ENCODE measurements around the gene LGMN. TPM values are rescaled to one million over a fixed set of nuclear protein-coding genes. Genes with fewer than 3 reads are reported as not detected.

LGMN gene
- total and polyA plus RNA-seq, 2 experiments from 2014 or later, result 130 to 169 TPM

- Histone ChIP-seq H3K9me2 (replicated peaks; ENCODE audit: insufficient read depth) (no peaks in the 10 kb centered on the region), H3K36me3 (replicated peaks; ENCODE audit: insufficient read depth, low read depth) (no peaks in the 10 kb centered on the region), H2AFZ (no peak overlapping the region), H3K79me2 (no peaks in the 10 kb centered on the region), H3K4me2 (no peak overlapping the region), H3K4me3 (no peak overlapping the region), H3K27me3 (no peaks in the 10 kb centered on the region), H3K4me1 (ENCODE audit: insufficient read depth) (no peaks in the 10 kb centered on the region), H3K27ac (no peak overlapping the region), H4K20me1 (ENCODE audit: insufficient read depth, poor library complexity, severe bottlenecking) (no peaks in the 10 kb centered on the region), H3K9me3 (ENCODE audit: low read depth) (no peaks in the 10 kb centered on the region)
- WGBS (ENCODE audit: low lambda C conversion rate, missing lambda C conversion rate), result 100% methylated on average over 1 of the region's 1 CpG
- no peak for TF ChIP-seq EZH2 (IDR thresholded peaks at IDR 0.05; ENCODE audit: borderline replicate concordance)
- TF ChIP-seq, protein P1, sequence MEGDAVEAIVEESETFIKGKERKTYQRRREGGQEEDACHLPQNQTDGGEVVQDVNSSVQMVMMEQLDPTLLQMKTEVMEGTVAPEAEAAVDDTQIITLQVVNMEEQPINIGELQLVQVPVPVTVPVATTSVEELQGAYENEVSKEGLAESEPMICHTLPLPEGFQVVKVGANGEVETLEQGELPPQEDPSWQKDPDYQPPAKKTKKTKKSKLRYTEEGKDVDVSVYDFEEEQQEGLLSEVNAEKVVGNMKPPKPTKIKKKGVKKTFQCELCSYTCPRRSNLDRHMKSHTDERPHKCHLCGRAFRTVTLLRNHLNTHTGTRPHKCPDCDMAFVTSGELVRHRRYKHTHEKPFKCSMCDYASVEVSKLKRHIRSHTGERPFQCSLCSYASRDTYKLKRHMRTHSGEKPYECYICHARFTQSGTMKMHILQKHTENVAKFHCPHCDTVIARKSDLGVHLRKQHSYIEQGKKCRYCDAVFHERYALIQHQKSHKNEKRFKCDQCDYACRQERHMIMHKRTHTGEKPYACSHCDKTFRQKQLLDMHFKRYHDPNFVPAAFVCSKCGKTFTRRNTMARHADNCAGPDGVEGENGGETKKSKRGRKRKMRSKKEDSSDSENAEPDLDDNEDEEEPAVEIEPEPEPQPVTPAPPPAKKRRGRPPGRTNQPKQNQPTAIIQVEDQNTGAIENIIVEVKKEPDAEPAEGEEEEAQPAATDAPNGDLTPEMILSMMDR (IDR thresholded peaks at IDR 0.05; ENCODE audit: poor library complexity), result no peak
- no peak for TF ChIP-seq EZH2phosphoT487 (IDR thresholded peaks at IDR 0.05; ENCODE audit: low read depth, severe bottlenecking, unreplicated experiment)
- no peak for DNase-seq (ENCODE audit: low spot score)
Observed at GRCh38 chr14:92695562-92695961, 52.9 kb downstream of the LGMN start.

DNA sequence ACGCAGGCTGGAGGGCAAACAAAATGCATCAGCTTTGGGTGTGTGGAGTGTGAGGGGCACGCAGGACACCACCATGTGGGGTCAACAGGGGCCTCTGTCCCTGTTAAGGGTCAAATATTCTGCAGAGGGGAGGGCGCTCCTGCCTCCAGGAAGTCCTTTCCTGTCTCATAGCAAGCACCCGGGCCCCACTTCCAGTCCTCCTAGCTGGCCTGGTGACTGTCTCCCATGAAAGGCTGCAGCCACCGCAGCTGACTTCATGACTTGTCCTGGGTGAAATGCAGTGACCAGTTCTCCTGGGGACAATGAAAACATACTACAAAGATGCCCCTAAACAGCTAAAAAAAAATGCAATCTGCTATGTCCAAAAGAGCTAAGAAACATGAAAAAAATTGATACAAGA is 53.6 kb downstream of the LGMN start:
- WGBS (ENCODE audit: low lambda C conversion rate, missing lambda C conversion rate), result 71% methylated on average over 5 of the region's 5 CpGs
- Histone ChIP-seq H3K79me2 (no peaks in the 10 kb centered on the region), H4K20me1 (ENCODE audit: insufficient read depth, poor library complexity, severe bottlenecking) (no peaks in the 10 kb centered on the region), H3K4me1 (ENCODE audit: insufficient read depth) (no peaks in the 10 kb centered on the region), H3K36me3 (replicated peaks; ENCODE audit: insufficient read depth, low read depth) (no peaks in the 10 kb centered on the region), H3K4me3 (no peak overlapping the region), H3K9me3 (ENCODE audit: low read depth) (no peaks in the 10 kb centered on the region), H2AFZ (no peak overlapping the region), H3K9me2 (replicated peaks; ENCODE audit: insufficient read depth) (no peaks in the 10 kb centered on the region), H3K27me3 (no peaks in the 10 kb centered on the region), H3K4me2 (no peak overlapping the region), H3K27ac (no peak overlapping the region)
- no peak for DNase-seq (ENCODE audit: low spot score)
- TF ChIP-seq EZH2phosphoT487 (IDR thresholded peaks at IDR 0.05; ENCODE audit: low read depth, severe bottlenecking, unreplicated experiment), result no peak
- no peak for TF ChIP-seq EZH2 (IDR thresholded peaks at IDR 0.05; ENCODE audit: borderline replicate concordance)
- TF ChIP-seq, protein P1 (IDR thresholded peaks at IDR 0.05; ENCODE audit: poor library complexity), result no peak

DNA sequence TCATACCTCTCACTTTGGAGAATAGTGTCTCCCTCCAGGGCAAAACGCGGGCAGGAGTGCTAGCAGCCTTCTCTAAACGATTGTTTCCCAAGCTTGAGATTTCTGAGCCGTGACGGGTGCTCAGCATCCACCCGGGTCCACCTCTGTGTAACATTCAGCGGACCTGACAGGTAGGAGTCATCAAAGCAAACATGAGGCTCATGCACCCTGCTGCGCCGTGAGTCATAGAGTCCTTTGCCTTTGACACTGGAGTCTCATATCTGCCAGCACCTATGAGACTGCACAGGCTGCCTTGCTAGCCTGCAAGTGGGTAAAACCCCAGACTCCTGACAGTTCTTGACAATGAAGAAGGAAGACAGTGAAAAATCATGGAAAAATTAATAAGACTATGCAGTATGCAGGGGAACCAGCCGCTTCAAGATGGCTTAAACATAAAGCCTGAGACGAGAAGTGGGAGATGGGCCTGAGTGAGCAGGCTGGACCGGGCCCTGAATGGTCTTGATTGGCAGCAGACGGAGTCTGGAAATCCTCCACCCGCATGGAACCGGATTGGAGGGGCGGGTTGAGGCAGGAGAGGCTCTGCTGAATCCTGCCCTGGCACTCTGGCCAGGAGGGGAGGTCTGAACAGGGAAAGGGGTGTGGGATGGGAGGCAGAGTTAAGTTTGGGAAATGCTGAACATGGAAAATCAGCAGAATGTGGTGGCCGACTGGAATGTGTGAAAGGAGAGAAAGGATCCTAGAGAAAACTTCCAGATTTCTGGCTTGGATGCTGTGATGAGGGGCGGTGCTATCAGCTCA is 54.2 kb downstream of the LGMN start:
- no peak overlapping the region for H3K4me2 ChIP-seq

More for the DNA sequence above, 54.2 kb downstream of the LGMN start:
- no peaks in the 10 kb centered on the region for H3K79me2 ChIP-seq
- H3K4me1 ChIP-seq (ENCODE audit: insufficient read depth), result no peaks in the 10 kb centered on the region
- no peak overlapping the region for H3K4me3 ChIP-seq
- H3K36me3 ChIP-seq (replicated peaks; ENCODE audit: insufficient read depth, low read depth), result no peaks in the 10 kb centered on the region
- no peaks in the 10 kb centered on the region for H3K27me3 ChIP-seq
- H3K9me2 ChIP-seq (replicated peaks; ENCODE audit: insufficient read depth), result no peaks in the 10 kb centered on the region
- H3K27ac ChIP-seq, result no peak overlapping the region
- H2AFZ ChIP-seq, result no peak overlapping the region
- 77% methylated on average over 18 of the region's 18 CpGs for WGBS (ENCODE audit: low lambda C conversion rate, missing lambda C conversion rate)
- no peak for TF ChIP-seq EZH2 (IDR thresholded peaks at IDR 0.05; ENCODE audit: borderline replicate concordance)
- TF ChIP-seq, protein P1 (IDR thresholded peaks at IDR 0.05; ENCODE audit: poor library complexity), result no peak
- TF ChIP-seq EZH2phosphoT487 (IDR thresholded peaks at IDR 0.05; ENCODE audit: low read depth, severe bottlenecking, unreplicated experiment), result no peak
- DNase-seq (ENCODE audit: low spot score), result peak; percentile 32
- no peaks in the 10 kb centered on the region for H3K9me3 ChIP-seq (ENCODE audit: low read depth)
- no peaks in the 10 kb centered on the region for H4K20me1 ChIP-seq (ENCODE audit: insufficient read depth, poor library complexity, severe bottlenecking)

Data from hepatocyte (in vitro differentiated cells).